Psoas muscle (tissue), 8 donors: Measurements from ENCODE around the gene PPP1R2. TPM values are rescaled to one million over a fixed set of nuclear protein-coding genes. Genes with fewer than 3 reads are reported as not detected.

Source experiments
- ATAC-seq, 4 donors: fragments of 200-7000 bp; cut with Tn5 transposase; one replicate each; pipeline ENCODE4 v1.9.1; 2020; ENCODE audit warnings: moderate library complexity in 3 of 4, mild to moderate bottlenecking in 2 of 4
- DNase-seq, 2 donors: peaks; one replicate each; pipeline ENCODE4 v3.0.0-alpha.2; 2020
- H3K27ac ChIP-seq: fragments of 200-600 bp; one replicate; pipeline ENCODE4 v1.8.0; 2022
- H3K27me3 ChIP-seq, 3 donors: fragments of 200-600 bp in 1 of 3; one replicate each; pipeline versions ENCODE4 v1.6.1 to v1.8.0; 2013 to 2022; ENCODE audit warnings: low read length in 2 of 3, mild to moderate bottlenecking in 2 of 3, moderate library complexity in 1 of 3; ENCODE audit not compliant: insufficient read depth in 3 of 3
- H3K36me3 ChIP-seq, 2 donors: fragments of 200-600 bp in 1 of 2; one replicate each; pipeline versions ENCODE4 v1.6.1 to v1.8.0; 2013 to 2022; ENCODE audit warnings: low read depth in 1 of 2, mild to moderate bottlenecking in 1 of 2, moderate library complexity in 1 of 2; ENCODE audit not compliant: insufficient read depth in 1 of 2
- H3K4me1 ChIP-seq: fragments of 200-600 bp; one replicate; pipeline ENCODE4 v1.8.0; 2022
- H3K4me3 ChIP-seq: fragments of 200-600 bp; one replicate; pipeline ENCODE4 v1.8.0; 2022; ENCODE audit warnings: mild to moderate bottlenecking
- H3K9me3 ChIP-seq: fragments of 200-600 bp; one replicate; pipeline ENCODE4 v1.8.0; 2022
- WGBS, 3 donors: extraction: QIAGEN DNeasy Blood & Tissue Kit; methylation state at CpG; one replicate each; pipeline versions ENCODE4 v1.1.6 to v1.1.7; 2013; 5-methylcytosine and 5-hydroxymethylcytosine counted together
- intact Hi-C, 2 donors: fragments of 100-400 bp; cut with DNase I; formaldehyde crosslinking; loops; one replicate each; pipeline versions ENCODE4 v1.11.0 to v1.14.2; 2022
- polyA plus RNA-seq, 3 donors: library from polyadenylated mRNA; stranded (reverse); fragments of 200-250 nt; gene quantifications; one replicate each; pipeline ENCODE4 v1.2.3, GENCODE V29; 2013
- total RNA-seq, 4 donors: library from RNA; stranded (reverse); fragmentation: NEBNext Ultra II Directional in 2 of 4; extraction: Animal tissue kit (Norgen Biotek cat#: 25700) in 2 of 4; gene quantifications; one replicate each; pipeline versions ENCODE4 v1.2.1 to v1.2.4, GENCODE V29; 2021 to 2023
- TF ChIP-seq, protein P1 (sequence below): fragments of 200-600 bp; IDR thresholded peaks from one replicate; pipeline ENCODE4 v1.8.0; 2022; ENCODE audit warnings: antibody characterized with exemption
- donor health status: healthy with polysubstance abuse.
- donor health status: DM: no; HTN: no; CAD: no; lungs with moderate emphysema.
- donor health status: Bipolar disorder and iron deficiency.
- donor health status: healthy.
- donor health status: DM: yes; HTN: yes; CAD: no.
- donor health status: DM: no; HTN: no; CAD: no.
- donor health status: DM: no; HTN: no; CAD: no.
- donor health status: DM: yes; HTN: yes; CAD: no.

Gene PPP1R2
- total and polyA plus RNA-seq, 7 donors: 45.0 to 152 (median 81.9) TPM

DNA sequence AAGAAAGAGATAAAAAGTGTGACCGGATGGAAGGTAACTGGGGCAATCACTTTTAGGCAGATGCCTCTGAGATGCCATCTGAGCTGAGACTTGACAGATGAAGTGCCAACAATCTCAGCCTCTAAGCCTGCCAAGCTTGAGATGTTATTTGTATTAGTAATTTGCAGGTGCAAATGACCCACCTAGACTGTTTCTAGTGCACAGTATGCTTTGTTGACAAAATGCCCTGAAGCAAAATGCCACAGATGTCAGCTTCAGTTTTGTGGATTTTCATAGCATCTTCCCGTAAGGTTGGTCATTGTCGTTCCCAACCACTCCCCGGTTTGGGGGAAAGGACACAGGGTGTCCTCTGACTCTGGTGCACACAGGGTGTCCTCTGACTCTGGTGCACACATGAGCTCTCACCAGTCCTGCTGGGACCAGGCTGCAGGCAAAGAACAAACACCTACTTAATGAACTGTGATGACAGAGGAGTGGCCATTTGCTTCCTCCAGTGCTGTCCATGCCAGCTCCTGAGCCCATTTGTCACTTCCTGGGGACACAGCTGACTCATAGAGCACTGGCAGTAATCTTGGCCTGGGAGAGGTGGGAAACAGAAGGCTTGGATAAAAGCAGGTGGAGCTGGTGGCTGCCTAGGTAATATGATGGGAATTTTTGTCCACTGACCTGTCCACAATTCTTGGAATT lies 16.7 kb upstream of the PPP1R2 start:
- H3K27me3 ChIP-seq: no peaks in the 10 kb centered on the region
- peak; percentile 77 to 87 (median 86) for ATAC-seq
- H3K36me3 ChIP-seq: no peaks in the 10 kb centered on the region
- intact Hi-C loops: loop anchor here (2.0 to 10.0 kb wide), 3 partner anchors 15 to 295 kb away; no protein-coding TSS in a partner anchor
- H3K4me3 ChIP-seq: no peak overlapping the region
- TF ChIP-seq, protein P1, sequence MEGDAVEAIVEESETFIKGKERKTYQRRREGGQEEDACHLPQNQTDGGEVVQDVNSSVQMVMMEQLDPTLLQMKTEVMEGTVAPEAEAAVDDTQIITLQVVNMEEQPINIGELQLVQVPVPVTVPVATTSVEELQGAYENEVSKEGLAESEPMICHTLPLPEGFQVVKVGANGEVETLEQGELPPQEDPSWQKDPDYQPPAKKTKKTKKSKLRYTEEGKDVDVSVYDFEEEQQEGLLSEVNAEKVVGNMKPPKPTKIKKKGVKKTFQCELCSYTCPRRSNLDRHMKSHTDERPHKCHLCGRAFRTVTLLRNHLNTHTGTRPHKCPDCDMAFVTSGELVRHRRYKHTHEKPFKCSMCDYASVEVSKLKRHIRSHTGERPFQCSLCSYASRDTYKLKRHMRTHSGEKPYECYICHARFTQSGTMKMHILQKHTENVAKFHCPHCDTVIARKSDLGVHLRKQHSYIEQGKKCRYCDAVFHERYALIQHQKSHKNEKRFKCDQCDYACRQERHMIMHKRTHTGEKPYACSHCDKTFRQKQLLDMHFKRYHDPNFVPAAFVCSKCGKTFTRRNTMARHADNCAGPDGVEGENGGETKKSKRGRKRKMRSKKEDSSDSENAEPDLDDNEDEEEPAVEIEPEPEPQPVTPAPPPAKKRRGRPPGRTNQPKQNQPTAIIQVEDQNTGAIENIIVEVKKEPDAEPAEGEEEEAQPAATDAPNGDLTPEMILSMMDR: no peak
- peak overlapping the region; percentile 81 for H3K27ac ChIP-seq
- peak; percentile 58 to 84 for DNase-seq
- 33 to 69% (median 52%) methylated on average over 4 of the region's 4 CpGs for WGBS, 3 donors
- peaks cover 22% of the 10 kb centered on the region for H3K4me1 ChIP-seq
- no peaks in the 10 kb centered on the region for H3K9me3 ChIP-seq

DNA sequence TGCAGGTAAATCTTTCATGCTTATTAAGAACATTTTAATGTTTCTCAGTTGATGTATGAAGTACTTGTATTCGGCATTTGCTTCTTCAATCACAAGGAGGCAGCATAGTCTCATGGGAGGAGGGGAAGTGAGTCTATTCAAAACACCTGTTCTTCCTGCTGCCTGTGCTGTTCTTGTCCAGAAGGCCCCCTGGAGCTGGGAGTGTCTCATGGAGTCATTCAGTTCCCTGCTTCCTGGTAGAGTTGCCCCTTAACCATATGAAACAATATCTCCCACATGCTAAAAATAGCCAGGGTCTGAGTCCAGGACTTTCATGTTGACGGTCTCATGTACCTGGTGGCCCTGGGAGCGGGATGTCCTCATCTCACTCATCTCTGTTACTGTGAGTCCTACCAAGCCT lies 15.5 kb upstream of the PPP1R2 start:
- ATAC-seq: peak; percentile 89 to 94 (median 90)
- intact Hi-C loops: loop anchor here in 1 of 2 donors (5.0 kb wide), 1 partner anchor 294 kb away; no protein-coding TSS in a partner anchor
- peak overlapping the region; percentile 81 for H3K27ac ChIP-seq
- H3K27me3 ChIP-seq: no peaks in the 10 kb centered on the region
- TF ChIP-seq, protein P1: peak; percentile 65
- WGBS, 3 donors: 14 to 29% (median 21%) methylated on average over 3 of the region's 3 CpGs
- H3K4me1 ChIP-seq: peaks cover 22% of the 10 kb centered on the region
- no peaks in the 10 kb centered on the region for H3K36me3 ChIP-seq
- no peak overlapping the region for H3K4me3 ChIP-seq
- peak; percentile 41 to 82 for DNase-seq
- H3K9me3 ChIP-seq: no peaks in the 10 kb centered on the region

DNA sequence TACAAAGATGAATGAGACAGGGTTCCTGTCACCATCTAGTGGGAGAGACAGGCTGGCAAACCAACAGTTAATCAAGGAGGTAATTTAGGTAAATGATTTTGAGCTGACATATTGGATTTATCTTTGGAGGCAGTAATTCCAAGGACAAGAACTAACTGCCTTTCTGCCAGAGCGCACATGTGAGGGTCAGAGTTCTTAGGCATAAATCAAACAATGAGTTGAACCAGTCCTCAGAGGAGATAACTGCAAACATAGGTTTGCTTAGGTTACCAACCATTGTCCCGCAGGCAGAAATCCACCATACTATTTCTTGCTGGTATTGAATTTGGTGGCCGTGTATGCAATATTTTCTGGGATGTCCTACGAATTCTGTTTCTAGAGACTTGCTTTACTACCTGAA lies 14.2 kb upstream of the PPP1R2 start:
- 73 to 84% (median 78%) methylated on average over 4 of the region's 4 CpGs for WGBS, 3 donors
- TF ChIP-seq, protein P1: no peak
- Histone ChIP-seq H3K4me1 (peaks cover 22% of the 10 kb centered on the region), H3K27ac (peak overlapping the region; percentile 81), H3K27me3 (no peaks in the 10 kb centered on the region), H3K9me3 (no peaks in the 10 kb centered on the region), H3K36me3 (no peaks in the 10 kb centered on the region), H3K4me3 (no peak overlapping the region)
- ATAC-seq (no peak), DNase-seq (no peak)
- intact Hi-C loops: loop anchor here in 1 of 2 donors (5.0 kb wide), 1 partner anchor 295 kb away; no protein-coding TSS in a partner anchor

DNA sequence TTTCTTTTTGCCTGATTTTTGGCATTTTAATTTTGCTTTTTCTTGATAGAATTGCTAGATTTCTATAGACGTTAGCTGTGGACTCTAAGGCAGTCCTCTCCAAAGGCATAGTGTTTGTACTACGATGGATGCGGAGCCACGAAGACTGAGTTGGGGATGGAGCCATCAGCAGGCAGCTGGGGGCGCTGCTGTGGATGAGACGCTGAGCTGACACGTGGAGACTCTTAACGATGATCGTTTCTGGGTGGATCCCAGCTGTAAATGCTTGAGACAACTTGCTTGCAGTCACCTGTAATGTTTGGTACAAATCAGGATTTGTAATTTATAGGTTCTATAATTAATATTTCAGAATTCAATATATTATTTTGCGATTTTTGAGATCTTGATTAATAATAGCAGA lies 13.3 kb upstream of the PPP1R2 start:
- H3K4me1 ChIP-seq: peaks cover 22% of the 10 kb centered on the region
- ATAC-seq (no peak), DNase-seq (peak in 1 of 2 donors; percentile 65)
- TF ChIP-seq, protein P1: peak; percentile 31
- H3K27ac ChIP-seq: no peak overlapping the region
- intact Hi-C loops: loop anchor here in 1 of 2 donors (5.0 kb wide), 1 partner anchor 296 kb away; no protein-coding TSS in a partner anchor
- no peaks in the 10 kb centered on the region for H3K9me3 ChIP-seq
- no peaks in the 10 kb centered on the region for H3K36me3 ChIP-seq
- no peak overlapping the region for H3K4me3 ChIP-seq
- 35 to 50% (median 37%) methylated on average over 10 of the region's 10 CpGs for WGBS, 3 donors
- no peaks in the 10 kb centered on the region for H3K27me3 ChIP-seq
